Ramos (cell line): ENCODE measurements around the gene ACSL6.
"Not testable (repeated sequence)": the region's sequence is repeated elsewhere in the genome, so short reads cannot be mapped to it uniquely, and the experiment has no call there.

Experiments used
- in situ Hi-C: fragments of 300-500 bp; cut with MboI; formaldehyde crosslinking; loops from one replicate; pipeline ENCODE4 v1.14.3; 2022; ENCODE audit warnings: low sequenced_read_pairs; ENCODE audit not compliant: unreplicated experiment

ACSL6 gene

GRCh38 chr5:131959136-131959535 is 52.3 kb downstream of the ACSL6 start:
- in situ Hi-C loops = no loop called here

- in situ Hi-C loops = no loop called here
Observed at GRCh38 chr5:131957721-131958441, 53.6 kb downstream of the ACSL6 start.

- in situ Hi-C loops = no loop called here
Observed at GRCh38 chr5:131953969-131954368, 57.5 kb downstream of the ACSL6 start.

- in situ Hi-C loops = no loop called here
Observed at GRCh38 chr5:131952301-131952857, 59.1 kb downstream of the ACSL6 start.

- in situ Hi-C loops = no loop called here
Observed at GRCh38 chr5:131950706-131951105, 60.8 kb downstream of the ACSL6 start.

- in situ Hi-C loops = no loop called here
Observed at GRCh38 chr5:131947445-131947844, 64.0 kb downstream of the ACSL6 start.

- in situ Hi-C loops = no loop called here
Observed at GRCh38 chr5:131945551-131946168, 65.8 kb downstream of the ACSL6 start, which contains the start of gene MEIKIN. Gene MEIKIN (minus strand): TSS chr5:131945663. CDS start chr5:131945505, 158 bp downstream.

- in situ Hi-C loops = no loop called here
Observed at GRCh38 chr5:131944702-131945550, 66.5 kb downstream of the ACSL6 start.

- in situ Hi-C loops = no loop called here
Observed at GRCh38 chr5:131943916-131944315, 67.5 kb downstream of the ACSL6 start.

- in situ Hi-C loops = no loop called here
Observed at GRCh38 chr5:131942016-131942415, 69.4 kb downstream of the ACSL6 start.

- in situ Hi-C loops = no loop called here
Observed at GRCh38 chr5:131939690-131940345, 71.6 kb downstream of the ACSL6 start.

GRCh38 chr5:131932235-131932634 is 79.2 kb downstream of the ACSL6 start:
- in situ Hi-C loops = no loop called here

- in situ Hi-C loops = no loop called here
Observed at GRCh38 chr5:131928957-131929356, 82.5 kb downstream of the ACSL6 start.

- in situ Hi-C loops = no loop called here
Observed at GRCh38 chr5:131926168-131926567, 85.3 kb downstream of the ACSL6 start.

GRCh38 chr5:131916481-131916880 is 95.0 kb downstream of the ACSL6 start:
- in situ Hi-C loops = no loop called here

- in situ Hi-C loops = no loop called here
Observed at GRCh38 chr5:131914472-131914871, 97.0 kb downstream of the ACSL6 start.

- in situ Hi-C loops = no loop called here
Observed at GRCh38 chr5:131913603-131914002, 97.9 kb downstream of the ACSL6 start.

- in situ Hi-C loops = no loop called here
Observed at GRCh38 chr5:131906668-131907067, 104.8 kb downstream of the ACSL6 start.

GRCh38 chr5:131902266-131902665 is 109.2 kb downstream of the ACSL6 start:
- in situ Hi-C loops = not testable (repeated sequence)
